ENCODE measurements around the gene CNP.
"Not testable (repeated sequence)": the region's sequence is repeated elsewhere in the genome, so short reads cannot be mapped to it uniquely, and the experiment has no call there.

CNP gene

GRCh38 chr17:41966463-41967140, at the start of gene CNP:
Gene CNP, plus strand, starts transcription at chr17:41966795. Its CDS starts 90 bp downstream, at chr17:41966885.
- DNase-seq (ENCODE audit: low spot score), result peak; percentile 90

- peak; percentile 48 for DNase-seq (ENCODE audit: low spot score)
These were observed 49.4 kb upstream of the CNP start for GRCh38 chr17:41917192-41917591.

GRCh38 chr17:41917679-41918313, 48.8 kb upstream of the CNP start:
- DNase-seq (ENCODE audit: low spot score), result peak; percentile 48

- DNase-seq (ENCODE audit: low spot score), result peak; percentile 97
These were observed 48.1 kb upstream of the CNP start, which contains the start of gene ACLY for GRCh38 chr17:41918314-41919164. Gene ACLY, minus strand, starts transcription at chr17:41918951. Its CDS starts 5,078 bp downstream, at chr17:41913873.

DNA sequence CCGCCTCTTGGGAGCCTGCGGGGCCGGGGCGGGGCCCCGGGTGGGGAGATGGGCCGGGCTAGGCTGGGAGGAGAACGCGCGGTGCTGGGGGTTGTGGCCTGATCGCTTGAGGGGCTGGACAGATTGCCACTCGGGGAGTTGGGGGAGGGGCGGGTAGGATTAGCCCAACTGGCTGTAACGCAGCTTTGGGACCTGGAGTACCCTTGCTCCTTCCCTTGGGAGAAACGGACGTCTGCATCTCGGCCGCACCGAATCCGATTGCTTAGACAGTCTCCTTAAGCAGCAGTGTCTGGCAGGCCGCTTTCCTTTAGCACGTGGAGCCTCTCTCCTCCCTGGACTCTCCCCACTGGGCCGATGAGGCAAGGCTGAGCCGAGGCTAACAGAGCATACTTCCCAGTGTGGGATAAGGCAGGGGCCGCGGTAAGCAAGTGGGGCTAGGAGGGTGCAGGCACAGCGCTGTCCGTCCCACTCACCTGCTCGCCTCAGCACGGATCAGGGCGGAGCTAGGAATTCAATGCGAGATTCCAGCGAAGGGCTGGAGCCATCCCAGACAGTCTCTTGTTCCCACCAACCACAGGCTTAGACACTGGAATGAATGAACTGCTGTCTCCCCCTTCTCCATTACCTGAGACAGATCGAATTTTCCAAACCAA, 47.3 kb upstream of the CNP start:
- no peak for DNase-seq (ENCODE audit: low spot score)

GRCh38 chr17:41919840-41920579, 46.6 kb upstream of the CNP start:
- no peak for DNase-seq (ENCODE audit: low spot score)

GRCh38 chr17:41920580-41920955, 46.0 kb upstream of the CNP start:
- DNase-seq (ENCODE audit: low spot score), result no peak

DNA sequence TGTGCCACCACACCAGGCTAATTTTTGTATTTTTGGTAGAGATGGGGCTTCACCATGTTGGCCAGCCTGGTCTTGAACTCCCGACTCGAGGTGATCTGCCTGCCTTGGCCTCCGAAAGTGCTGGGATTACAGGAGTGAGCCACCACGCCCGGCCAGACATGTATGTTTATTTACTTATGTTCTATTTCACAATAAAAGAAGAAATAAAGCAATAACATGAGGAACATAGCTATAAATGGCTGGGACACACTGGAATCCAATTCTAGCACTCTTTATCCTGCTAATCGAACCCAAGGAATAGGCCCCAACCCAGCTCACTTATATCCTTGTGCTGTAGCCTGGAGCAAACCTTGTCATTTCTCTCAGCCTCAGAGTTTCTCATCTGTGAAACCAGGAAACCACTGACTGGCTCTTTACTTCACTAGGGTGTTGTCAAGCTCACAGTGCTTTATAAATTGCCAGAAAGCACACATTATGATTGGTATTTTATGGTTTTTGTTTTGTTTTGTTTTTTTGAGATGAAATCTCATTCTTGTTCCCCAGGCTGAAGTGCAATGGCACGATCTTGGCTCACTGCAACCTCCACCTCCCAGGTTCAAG, 40.5 kb upstream of the CNP start:
- DNase-seq (ENCODE audit: low spot score), result no peak

- DNase-seq (ENCODE audit: low spot score), result no peak
These were observed 37.8 kb upstream of the CNP start for GRCh38 chr17:41928693-41929251.

GRCh38 chr17:41930009-41930832, 36.4 kb upstream of the CNP start, which contains the start of gene ODAD4:
Gene ODAD4, plus strand, starts transcription at chr17:41930617. Its CDS starts 107 bp downstream, at chr17:41930724.
- peak; percentile 98 for DNase-seq (ENCODE audit: low spot score)

DNA sequence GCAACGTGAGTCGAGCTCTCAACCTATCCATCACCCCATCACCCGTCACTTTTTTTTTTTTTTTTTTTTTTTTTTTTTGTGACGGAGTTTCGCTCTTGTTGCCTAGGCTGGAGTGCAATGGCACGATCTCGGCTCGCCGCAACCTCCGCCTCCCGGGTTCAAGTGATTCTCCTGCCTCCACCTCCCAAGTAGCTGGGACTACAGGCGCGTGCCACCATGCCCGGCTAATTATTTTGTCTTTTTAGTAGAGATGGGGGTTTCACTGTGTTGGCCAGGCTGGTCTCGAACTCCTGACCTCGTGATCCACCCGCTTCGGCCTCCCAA, 35.8 kb upstream of the CNP start:
- not testable (repeated sequence) for DNase-seq (ENCODE audit: low spot score)

- DNase-seq (ENCODE audit: low spot score), result not testable (repeated sequence)
These were observed 34.9 kb upstream of the CNP start for GRCh38 chr17:41931715-41932114.

DNA sequence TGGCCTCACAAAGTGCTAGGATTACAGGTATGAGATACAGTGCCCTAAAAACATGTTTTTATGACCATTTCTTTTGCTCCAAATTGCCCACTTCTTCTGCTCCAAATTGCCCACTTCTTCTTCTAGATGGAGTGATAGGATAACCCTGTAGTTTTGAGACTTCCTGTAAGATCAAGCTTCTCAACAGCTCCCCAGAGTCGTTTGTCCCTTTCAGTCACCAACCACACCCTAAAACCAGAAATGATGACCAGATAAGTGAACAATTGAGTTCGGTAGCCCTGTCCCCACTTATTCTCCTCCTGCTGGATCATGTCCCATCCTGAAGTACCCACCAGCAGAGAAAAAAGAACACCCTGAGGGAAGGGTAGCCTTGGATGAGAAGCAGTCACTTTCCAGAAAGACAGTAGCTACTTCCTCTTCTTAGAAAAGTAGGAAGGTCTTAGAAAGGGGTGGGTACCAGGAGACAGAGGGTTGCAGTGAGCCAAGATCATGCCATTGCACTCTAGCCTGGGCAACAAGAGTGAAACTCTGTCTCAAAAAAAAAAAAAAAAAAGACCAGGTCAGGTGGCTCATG, 33.7 kb upstream of the CNP start:
- no peak for DNase-seq (ENCODE audit: low spot score)

GRCh38 chr17:41935641-41936040, 31.0 kb upstream of the CNP start:
- no peak for DNase-seq (ENCODE audit: low spot score)

GRCh38 chr17:41937970-41938954, 28.3 kb upstream of the CNP start:
- DNase-seq (ENCODE audit: low spot score), result no peak

- DNase-seq (ENCODE audit: low spot score), result no peak
These were observed 27.4 kb upstream of the CNP start for GRCh38 chr17:41939044-41939692.

DNA sequence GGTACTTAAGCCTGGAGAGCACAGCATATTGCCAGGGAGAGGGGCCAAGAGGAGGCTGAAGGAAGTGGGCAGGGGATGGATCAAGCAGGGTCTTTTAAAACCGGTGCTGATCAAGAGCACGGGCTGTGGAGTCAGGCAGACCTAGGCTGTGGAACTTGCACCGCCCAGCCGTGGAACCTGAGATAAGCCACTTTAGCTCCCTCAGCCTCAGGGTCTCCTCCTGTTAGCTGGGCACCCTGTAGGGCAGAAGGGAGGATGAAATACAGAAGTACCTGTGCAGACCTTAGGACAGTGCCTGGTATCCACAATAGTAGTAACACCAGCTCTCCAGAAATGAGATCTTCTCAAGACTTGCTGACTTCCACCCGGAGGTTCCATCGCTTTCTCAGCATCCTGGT, 26.9 kb upstream of the CNP start:
- DNase-seq (ENCODE audit: low spot score), result no peak

GRCh38 chr17:41941168-41941567, 25.4 kb upstream of the CNP start:
- no peak for DNase-seq (ENCODE audit: low spot score)
